GM18526 (cell line): ENCODE measurements around the gene MTF2.

Experiments used
- POLR2A ChIP-seq: IDR thresholded peaks from 3 replicates; pipeline ENCODE4 v1.6.1; 2011; ENCODE audit not compliant: insufficient read length; ENCODE audit errors: extremely low read depth

Gene MTF2

DNA sequence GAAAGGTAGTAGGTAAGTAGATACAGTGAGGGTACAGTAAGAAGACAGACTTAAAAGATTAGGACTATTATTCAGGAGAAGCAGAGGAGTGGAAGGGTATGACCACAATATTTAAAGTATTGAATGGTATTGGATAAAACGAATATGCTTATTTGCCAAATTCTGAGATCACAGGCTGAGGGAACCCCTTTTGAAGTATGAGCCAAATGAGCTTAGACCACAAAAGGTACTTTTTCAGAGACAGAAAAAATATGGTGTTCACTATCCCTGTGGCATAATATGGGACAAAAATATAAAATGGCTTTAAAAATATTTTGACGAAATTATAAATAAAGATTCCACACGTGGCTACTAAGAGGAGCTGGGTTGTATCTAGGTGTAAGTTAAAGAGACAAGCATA lies 880 bp upstream of the MTF2 start:
- TF ChIP-seq POLR2A, result no peak

DNA sequence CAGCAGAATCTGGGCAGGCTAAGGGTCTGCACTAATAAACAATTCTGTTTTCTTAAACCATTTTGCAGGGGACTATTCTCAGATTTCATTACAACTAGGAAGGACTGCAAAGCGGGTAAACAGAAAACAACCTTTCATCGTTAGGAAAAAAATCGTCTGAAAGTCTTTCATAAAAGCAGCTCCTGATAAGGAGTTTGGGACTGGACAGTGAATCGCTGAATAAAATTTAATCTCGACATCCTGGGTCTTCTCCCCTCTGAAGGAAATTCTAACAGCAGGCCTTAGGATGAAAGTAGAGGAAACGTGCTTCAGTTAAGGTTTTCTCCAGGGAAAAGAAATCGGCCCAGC lies 471 bp upstream of the MTF2 start:
- no peak for TF ChIP-seq POLR2A

DNA sequence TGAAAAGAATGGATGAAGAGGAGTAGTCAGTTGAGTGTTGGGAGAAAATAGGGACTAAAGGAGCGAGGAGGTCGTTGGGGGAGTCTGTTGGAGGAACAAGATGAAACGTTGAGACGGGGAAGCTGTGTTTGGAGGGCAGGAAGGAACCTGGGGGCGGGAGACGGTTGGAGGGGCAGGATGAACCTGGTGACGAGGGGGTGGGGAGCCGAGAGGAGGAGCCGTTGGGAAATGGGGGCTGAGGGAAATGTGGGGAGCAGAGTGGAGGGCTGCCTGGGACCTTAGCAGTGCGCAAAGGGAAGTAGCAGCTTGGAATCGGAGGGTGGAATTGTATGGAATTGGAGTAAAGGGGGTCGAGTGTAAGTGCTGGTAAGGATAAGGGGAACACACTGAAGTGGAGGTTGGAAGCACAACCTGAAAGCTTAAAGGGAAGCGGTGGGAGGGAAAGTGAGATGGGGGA lies 630 bp downstream of the MTF2 start:
- no peak for TF ChIP-seq POLR2A

DNA sequence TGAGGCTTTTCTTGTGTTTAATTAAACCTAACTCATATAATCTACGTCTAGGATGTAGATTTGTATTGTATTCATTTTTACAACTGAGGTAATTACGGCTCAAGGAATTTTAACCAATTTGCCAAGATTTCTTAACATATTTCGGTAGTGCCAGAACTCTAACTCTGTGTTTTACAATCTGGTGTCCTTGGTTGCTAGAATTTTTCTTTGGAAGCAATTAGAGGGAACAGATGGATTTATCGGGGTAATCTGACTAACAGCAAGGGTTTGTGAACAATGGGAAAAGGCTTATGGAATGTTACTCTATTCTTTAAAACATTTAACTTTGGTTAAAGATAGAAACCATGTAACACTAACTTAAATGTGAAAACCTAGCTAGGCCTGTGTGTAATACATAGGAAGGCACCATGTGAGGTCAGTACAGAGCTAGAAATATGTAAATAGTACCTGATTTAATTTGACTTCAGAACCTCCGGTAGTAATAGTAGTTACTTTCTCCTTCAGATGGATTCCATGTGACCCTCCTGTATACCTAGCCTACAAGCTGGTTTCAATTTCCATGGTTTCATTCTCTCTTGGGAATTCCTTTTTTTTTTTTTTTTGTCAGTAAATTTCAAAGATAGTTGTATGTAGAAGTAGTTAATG lies 1.2 kb downstream of the MTF2 start:
- TF ChIP-seq POLR2A, result no peak

DNA sequence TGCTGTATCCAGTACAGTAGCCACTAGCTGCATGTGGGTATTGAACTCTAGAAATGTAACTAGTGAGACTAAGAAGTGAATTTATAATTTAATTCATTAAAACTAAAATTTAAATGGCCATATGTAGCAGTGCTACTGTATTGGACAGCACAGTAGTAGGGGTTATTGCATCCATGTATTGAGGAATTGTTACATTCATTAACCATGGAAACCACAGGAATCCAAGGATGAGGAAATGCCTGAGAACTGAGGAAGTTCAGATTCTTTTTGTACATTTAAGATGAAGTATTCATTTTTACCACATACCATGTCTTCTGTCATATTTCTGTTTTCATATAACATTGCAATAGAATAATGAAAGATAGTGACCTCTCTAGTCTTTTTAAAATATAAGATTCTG lies 2.6 kb downstream of the MTF2 start:
- TF ChIP-seq POLR2A, result no peak

GRCh38 chr1:93082313-93082712 lies 3.2 kb downstream of the MTF2 start:
- TF ChIP-seq POLR2A, result no peak

DNA sequence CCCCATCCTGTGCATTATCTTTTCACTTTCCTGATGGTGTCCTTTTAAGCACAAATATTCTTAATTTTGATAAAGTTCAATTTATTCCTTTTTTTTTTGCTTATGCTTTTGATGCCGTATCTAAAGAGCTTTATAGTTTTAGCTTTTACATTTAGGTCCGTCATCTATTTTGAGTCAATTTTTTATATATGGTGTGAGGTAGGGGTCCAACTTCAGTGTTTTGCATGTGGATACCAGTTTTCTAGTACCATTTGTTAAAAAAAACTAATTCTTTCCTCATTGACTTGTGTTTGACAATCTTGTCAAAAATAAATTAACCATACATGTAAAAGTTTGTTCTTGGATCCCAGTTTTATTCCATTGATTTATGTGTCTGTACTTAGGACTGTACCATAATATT lies 4.9 kb downstream of the MTF2 start:
- no peak for TF ChIP-seq POLR2A

- TF ChIP-seq POLR2A, result no peak
These were observed 8.4 kb downstream of the MTF2 start for GRCh38 chr1:93087532-93087931.

- TF ChIP-seq POLR2A, result no peak
These were observed 14.4 kb downstream of the MTF2 start for GRCh38 chr1:93093332-93094006.

- no peak for TF ChIP-seq POLR2A
These were observed 16.9 kb downstream of the MTF2 start for GRCh38 chr1:93095804-93096585.

GRCh38 chr1:93102142-93102541 lies 23.1 kb downstream of the MTF2 start:
- TF ChIP-seq POLR2A, result no peak

- no peak for TF ChIP-seq POLR2A
These were observed 27.1 kb downstream of the MTF2 start for GRCh38 chr1:93106226-93106625.

DNA sequence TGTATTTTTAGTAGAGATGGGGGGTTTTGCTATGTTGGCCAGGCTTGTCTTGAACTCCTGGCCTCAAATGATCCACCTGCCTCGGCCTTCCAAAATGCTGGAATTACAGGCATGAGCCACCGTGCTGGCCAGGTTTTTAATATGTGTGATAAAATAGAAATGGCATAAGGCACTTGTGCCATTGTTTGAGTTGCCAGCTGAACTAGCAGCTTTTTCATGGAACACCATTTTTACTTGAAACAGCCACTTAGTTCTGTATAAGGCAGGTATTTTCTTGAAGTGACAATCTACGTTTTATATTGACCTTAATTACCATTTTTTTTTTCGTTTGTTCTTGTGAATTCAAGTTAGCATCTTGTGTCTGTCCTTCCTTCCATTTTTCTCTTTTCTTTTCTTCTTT lies 28.3 kb downstream of the MTF2 start:
- no peak for TF ChIP-seq POLR2A

DNA sequence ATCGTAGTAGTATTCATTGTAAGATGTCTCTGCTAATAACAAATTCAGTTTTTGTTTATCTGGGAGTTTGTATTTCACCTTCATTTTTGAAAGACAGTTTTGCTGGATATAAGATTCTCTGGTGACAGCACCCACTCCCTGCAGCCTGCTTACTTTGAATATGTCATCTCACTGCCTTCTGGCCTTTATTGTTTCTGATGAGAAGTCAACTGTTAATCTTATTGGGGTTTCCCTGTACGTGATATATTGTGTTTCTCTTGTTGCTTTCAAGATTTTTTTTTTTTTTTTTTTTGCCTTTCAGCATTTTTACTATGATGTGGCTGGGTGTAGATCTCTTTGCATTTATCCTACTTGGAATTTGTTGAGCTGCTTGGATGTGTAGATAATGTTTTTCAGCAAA lies 29.3 kb downstream of the MTF2 start:
- no peak for TF ChIP-seq POLR2A

DNA sequence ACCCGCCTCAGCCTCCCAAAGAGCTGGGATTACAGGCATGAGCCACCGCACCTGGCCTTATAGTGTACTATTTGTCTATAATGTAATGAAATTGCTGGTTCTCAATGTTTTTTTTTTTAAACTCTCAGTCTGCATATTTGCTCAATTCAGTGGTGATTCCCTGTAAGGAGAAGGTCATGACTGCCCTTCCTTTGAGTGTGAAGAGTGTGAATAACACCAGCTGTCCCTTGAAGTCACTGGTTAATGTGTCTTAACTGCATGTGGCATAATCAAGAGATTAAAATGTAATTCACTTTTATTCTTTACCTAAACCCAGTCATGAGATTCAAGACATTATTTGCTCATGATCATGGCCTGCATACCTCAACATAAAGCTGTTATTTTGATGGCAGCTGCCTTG lies 30.5 kb downstream of the MTF2 start:
- TF ChIP-seq POLR2A, result no peak

- TF ChIP-seq POLR2A, result no peak
These were observed 32.0 kb downstream of the MTF2 start for GRCh38 chr1:93111065-93111464.

- no peak for TF ChIP-seq POLR2A
These were observed 32.5 kb downstream of the MTF2 start for GRCh38 chr1:93111561-93111960.

DNA sequence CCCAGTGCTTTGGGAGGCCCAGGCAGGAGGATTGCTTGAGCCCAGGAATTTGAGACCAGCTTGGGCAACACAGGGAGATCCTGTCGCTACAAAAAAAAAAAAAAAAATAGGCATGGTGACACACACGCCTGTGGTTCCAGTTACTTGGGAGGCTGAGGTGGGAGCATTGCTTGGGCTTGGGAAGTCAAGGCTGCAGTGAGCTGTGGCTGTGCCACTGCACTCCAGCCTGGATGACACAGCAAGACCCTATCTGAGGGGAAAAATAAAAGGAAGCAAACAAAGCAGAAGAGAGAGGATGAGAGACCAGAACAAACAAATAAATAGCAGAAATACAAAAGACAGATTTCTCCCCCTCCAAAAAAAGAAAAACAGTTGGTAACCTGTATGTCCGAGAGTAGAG lies 34.0 kb downstream of the MTF2 start:
- TF ChIP-seq POLR2A, result no peak
